A204.1 (cell line): ENCODE results near the gene TBX10.
"Not testable (repeated sequence)": the region's sequence is repeated elsewhere in the genome, so short reads cannot be mapped to it uniquely, and the experiment has no call there.

Experiments
- FAIRE-seq: peaks from 2 replicates; lab custom pipeline; 2012; peaks lifted over from hg19 to GRCh38; lab: Jason Lieb, UNC

The TBX10 gene

DNA sequence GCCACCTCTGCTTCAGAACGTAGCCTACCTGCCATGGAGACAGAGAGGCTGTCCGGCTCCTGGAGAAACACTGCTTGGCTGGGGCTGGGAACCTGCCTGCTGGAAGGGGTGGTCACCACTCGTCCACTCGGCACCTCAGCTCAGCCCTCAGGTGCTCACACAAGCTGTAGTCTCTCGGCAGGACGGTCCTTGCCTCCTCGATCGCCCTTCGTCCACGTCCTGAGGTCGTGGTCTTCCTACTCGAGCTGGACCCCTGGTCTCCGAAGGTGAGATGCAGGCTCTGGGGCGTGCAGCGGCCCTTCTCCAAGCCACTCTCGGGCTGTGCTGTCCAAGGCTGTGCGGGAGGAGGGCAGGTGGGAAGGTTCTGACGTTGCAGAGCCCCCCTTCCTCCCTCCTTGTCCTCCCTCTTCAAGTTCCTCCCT lies at the start of gene TBX10:
TSS of gene TBX10 (minus strand) at position 326 of the 422 bp plus-strand sequence. CDS start at position 35, 291 bp downstream.
- no peak for FAIRE-seq

DNA sequence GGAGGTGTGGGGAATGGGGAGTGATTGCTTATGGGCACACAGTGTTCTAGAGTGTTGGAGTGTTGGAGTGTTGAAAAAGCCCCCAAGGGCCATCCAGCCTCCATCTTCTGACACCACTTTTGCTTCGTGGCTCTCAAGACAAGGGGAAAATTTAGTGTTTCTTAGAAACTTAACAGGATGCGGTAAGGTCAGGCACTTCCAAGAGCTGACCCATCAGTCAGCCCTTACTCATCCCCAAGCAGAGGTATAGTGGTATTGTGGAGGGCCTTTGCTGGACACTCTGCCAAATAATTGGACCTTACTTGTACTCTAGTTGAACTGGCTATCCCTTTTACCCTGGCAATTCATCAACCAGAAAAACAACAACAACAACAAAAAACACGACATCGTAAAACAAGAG lies 49.6 kb upstream of the TBX10 start:
- no peak for FAIRE-seq

DNA sequence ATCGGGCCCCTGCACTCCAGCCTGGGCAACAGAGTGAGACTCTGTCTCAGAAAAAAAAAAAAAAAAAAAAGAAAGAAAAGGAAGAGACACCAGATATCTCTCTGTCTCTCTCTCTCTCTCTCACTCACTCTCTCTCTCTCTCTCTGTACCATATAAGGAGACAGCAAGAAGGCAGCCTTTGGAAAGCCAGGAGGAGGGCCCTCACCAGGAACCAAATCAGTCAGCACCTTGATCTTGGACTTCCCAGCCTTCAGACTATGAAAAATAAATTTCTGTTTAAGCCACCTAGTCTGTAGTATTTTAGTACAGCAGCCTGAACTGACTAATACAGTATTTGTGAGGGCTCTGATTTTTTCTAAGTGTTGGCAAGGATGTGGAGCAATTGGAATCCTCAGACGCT lies 48.4 kb upstream of the TBX10 start:
- FAIRE-seq = no peak

- FAIRE-seq = not testable (repeated sequence)
These were observed 46.2 kb upstream of the TBX10 start for GRCh38 chr11:67685641-67686332.

GRCh38 chr11:67682126-67683034 lies 42.8 kb upstream of the TBX10 start:
- not testable (repeated sequence) for FAIRE-seq

DNA sequence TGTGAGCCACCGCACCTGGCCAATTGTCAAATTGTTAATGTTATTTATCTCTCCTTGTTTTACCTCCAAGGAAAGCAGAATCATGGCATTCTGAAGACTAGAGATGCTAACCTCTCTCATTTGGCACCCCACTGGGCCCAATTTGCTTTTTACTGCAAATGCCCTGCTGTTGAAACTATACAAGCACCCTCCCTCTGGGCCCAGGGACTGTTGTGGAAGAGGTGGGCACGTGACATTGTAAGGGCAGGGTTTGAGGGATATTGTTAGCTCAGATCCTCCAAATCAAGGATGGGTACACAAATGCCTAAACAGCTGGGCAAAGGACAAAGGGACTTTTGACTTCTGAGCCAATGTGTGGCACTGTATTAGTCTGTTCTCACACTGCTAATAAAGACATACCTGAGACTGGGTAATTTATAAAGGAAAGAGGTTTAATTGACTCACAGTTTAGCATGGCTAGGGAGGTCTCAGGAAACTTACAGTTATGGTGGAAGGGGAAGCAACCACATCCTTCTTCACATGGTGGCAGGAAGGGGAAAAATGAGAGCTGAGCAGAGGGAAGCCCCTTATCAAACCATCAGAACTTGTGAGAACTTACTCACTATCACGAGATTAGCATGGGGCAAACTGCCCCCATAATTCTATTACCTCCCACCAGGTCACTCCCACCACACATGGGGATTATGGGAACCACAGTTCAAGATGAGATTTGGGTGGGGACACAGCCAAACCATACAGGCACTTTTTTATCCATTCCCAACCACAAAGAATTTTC lies 41.3 kb upstream of the TBX10 start:
- FAIRE-seq = no peak

GRCh38 chr11:67675058-67675747 lies 35.6 kb upstream of the TBX10 start:
- FAIRE-seq = no peak

GRCh38 chr11:67674442-67674871 lies 34.9 kb upstream of the TBX10 start, which contains the start of gene ALDH3B2:
Gene ALDH3B2, minus strand, starts transcription at chr11:67674623. Its CDS starts 7,688 bp downstream, at chr11:67666935.
- FAIRE-seq = no peak

- no peak for FAIRE-seq
These were observed 34.3 kb upstream of the TBX10 start for GRCh38 chr11:67673902-67674301.

GRCh38 chr11:67673358-67673757 lies 33.8 kb upstream of the TBX10 start:
- FAIRE-seq = no peak

GRCh38 chr11:67671211-67671520 lies 31.6 kb upstream of the TBX10 start:
- no peak for FAIRE-seq

DNA sequence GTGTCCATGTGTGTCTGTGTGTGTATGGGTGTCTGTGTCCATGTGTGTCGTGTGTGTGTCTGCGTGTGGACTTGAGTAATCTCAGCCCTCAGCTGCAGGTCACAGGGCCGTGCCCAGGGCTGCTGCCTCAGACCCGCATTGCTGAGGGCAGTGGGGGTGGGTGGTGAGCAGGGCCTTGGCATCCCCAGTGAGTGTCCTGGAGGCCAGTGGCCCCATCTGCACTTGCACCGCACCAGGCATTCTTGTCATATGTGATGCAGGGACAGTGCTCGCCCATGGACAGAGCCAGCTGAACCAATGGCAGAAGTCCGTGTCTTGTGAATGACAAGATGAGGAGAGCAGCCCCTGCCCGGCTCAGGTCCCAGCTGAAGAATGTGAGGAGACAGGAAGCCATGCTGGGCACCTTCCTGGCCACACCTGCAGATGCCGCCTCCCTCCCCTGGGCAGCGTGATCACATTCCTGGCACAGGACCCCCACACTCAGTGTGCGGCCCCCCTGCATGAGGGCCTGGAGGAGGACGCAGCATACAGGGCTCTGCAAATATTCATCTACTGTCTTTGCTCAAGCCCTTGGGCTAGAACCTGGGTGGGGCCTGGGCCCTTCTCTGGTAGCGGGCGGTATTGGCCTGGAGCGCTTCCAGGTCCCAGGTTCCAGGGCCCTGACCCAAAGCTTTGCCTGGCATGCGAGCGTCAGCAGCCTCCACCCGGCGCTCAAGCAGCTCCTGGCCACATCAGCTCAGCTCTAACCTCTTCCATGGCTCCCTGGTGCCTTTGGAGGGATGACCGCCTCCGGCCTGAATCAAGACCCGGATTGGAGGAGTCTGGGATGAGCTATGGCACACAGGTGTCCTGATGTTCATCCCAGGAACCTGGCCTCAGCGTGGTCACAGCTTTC lies 31.0 kb upstream of the TBX10 start:
- FAIRE-seq = no peak

DNA sequence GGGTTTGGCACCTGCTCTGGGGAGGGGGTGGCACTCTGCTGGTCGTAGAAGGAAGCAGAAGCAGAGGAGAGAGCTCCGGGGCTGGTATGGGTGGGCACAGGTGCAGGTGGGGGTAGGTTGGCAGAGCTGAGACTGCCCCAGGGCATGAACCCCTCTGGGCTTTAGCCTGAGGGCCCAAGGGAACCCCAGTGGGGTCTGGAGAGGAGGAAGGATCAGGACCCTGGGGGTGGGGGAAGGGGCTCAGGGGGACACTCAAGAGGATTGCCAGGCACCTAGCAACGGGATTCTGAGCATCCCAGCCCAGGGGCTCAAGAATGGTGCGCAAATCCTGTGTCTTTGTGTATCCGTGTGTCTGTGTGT lies 28.6 kb upstream of the TBX10 start:
- FAIRE-seq = no peak

DNA sequence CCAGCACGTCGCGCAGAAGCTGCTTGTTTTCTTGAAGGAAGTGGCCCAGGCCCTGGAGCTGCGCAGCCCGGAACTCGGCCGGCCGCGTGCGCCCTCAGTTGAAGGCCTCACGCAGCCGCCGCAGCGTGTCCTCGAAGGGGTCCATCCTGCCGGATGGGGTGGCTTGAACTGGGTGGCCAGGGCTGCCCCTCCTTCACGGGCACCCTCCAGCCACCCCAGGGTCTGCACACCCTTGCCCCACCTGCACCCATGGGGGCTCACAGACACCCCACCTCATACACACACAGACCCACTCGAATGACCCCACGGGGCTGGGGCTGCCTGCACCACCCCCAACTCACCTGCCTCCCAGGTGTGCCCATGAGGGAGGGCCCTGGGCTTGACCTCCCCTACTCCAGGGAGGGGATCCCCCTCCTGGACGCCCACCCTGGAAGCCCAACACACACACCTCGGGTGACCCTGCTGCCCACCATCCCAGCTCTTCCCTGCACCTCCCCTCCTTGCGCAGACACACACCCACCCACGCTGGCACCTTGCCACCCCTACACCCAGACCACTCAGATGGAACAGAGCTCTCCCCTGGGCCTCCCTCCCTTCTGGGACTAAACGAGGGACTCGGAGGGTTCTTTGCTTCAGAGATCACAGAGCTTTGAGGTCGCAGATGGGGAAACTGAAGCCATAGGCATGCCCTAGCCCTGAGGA lies 28.1 kb upstream of the TBX10 start:
- FAIRE-seq = no peak

- no peak for FAIRE-seq
These were observed 27.3 kb upstream of the TBX10 start for GRCh38 chr11:67666676-67667489.

GRCh38 chr11:67666303-67666645 lies 26.7 kb upstream of the TBX10 start:
- no peak for FAIRE-seq

GRCh38 chr11:67665541-67666302 lies 26.2 kb upstream of the TBX10 start:
- FAIRE-seq = no peak

DNA sequence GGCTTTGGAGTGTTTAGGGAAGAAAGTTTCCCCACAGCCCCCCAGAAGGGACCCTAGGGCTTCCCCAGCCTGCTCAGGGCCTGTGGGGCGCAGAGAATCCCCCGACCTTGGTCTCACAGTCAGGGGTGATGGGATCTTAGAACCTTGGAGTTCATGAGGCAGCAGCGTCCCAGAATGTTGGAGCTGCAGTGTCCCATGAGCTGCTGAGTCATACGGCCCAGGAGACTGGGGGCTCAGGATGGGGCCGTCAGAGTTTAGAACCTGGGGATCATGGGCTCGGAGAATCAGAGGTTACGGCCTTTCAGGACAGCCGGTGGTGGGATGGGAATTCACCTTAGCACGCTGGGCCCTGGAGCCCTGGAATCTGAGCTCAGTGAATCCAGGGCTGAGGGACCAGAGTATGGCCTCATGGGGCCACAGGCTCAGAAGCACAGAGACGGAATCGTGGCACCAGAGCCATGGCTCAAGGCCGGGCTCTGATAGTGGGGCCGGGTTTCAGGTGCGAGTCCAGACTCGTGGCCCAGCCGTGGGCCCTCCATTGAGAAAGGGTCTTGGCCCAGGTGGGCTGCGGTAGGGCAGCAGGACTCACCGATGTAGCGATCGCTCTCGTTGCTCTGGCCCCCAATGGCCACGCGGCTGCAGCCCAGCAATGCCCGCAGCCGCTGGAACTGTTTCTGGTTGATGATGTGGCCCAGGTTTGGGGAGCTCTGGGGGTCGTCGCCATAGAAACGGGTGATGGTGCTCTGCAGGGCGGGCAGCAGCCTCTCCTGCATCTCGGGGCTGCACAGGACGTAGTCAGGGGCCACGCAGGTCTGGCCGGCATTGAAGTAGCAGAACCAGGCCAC lies 25.4 kb upstream of the TBX10 start:
- no peak for FAIRE-seq
